GM12875 (cell line): ENCODE measurements around the gene ASMTL.
A peak's percentile ranks its signal among the peaks of the same experiment; 100 is the strongest.
"Not testable (repeated sequence)": the region's sequence is repeated elsewhere in the genome, so short reads cannot be mapped to it uniquely, and the experiment has no call there.

ENCODE experiments used
- H3K4me3 ChIP-seq: one replicate; pipeline ENCODE4 v1.5.1; 2011; ENCODE audit warnings: low read depth, low read length, control low read depth
- CTCF ChIP-seq: IDR thresholded peaks from 2 replicates; pipeline ENCODE4 v1.5.1; 2011; ENCODE audit warnings: low read depth, mild to moderate bottlenecking, control low read depth, inconsistent platforms, low read length, moderate library complexity, borderline replicate concordance; ENCODE audit not compliant: insufficient read depth

Gene ASMTL

DNA sequence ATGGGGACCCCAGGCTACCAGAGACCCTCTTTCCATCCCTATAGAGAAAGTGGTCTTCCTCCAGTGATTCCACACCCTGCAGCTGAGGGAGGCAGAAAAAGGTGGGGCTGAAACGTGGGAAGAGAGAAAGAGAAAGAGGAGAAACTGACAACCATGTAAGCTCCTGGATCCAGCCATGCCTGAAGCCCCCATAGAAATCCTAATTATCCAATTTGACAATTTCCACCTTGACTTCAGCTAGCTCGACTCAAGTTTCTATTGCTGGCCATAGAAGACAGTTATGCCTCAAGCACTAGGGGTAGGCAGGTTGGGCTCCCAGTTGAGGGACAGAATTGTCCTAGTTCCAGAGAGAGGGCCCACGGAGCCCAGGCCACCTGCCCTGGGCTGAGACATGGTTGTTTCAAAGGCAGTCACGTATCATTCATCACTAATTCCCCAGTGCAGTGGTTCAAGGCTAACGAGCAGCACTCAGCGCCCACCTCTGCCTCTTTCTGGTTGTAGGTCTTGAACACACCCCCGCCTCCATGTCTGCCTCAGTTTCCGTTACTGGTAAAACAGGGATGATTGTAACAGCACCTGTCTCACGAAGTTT is 39.8 kb upstream of the ASMTL start:
- no peak for TF ChIP-seq CTCF
- H3K4me3 ChIP-seq = peak overlapping the region; percentile 21

GRCh38 chrX:1491851-1492349 is 39.2 kb upstream of the ASMTL start:
- peak overlapping the region; percentile 21 for H3K4me3 ChIP-seq
- no peak for TF ChIP-seq CTCF

DNA sequence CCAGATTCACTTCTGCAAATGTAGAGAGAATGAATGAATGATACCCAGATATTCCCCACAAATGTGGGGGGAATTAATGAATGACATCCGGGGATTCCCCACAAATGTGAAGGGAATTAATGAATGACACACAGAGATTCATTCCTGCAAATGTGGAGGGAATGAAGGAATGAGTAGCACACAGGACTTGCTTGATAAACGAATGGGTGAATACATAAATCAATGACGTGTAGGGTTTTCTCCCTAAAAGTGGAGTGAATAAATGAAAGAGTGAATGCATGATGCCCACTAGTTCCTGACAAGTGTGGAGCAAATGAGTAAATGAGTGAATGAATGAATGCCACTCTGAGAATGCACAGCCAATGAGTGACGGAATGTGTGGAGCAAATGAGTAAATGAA is 38.5 kb upstream of the ASMTL start:
- H3K4me3 ChIP-seq = not testable (repeated sequence)

DNA sequence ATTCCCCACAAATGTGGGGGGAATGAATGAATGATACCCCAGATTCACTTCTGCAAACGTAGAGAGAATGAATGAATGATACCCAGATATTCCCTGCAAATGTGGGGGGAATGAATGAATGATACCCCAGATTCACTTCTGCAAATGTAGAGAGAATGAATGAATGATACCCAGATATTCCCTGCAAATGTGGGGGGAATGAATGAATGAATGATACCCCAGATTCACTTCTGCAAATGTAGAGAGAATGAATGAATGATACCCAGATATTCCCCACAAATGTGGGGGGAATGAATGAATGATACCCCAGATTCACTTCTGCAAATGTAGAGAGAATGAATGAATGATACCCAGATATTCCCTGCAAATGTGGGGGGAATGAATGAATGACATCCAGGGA is 38.0 kb upstream of the ASMTL start:
- H3K4me3 ChIP-seq = not testable (repeated sequence)

- H3K4me3 ChIP-seq = not testable (repeated sequence)
Observed at GRCh38 chrX:1489354-1489753, 36.6 kb upstream of the ASMTL start.

GRCh38 chrX:1488745-1489144 is 36.0 kb upstream of the ASMTL start:
- H3K4me3 ChIP-seq = no peak overlapping the region
- TF ChIP-seq CTCF = no peak

- TF ChIP-seq CTCF = no peak
- H3K4me3 ChIP-seq = no peak overlapping the region
Observed at GRCh38 chrX:1488141-1488540, 35.4 kb upstream of the ASMTL start.

GRCh38 chrX:1487401-1487800 is 34.7 kb upstream of the ASMTL start:
- H3K4me3 ChIP-seq = no peak overlapping the region
- TF ChIP-seq CTCF = no peak

GRCh38 chrX:1486749-1487361 is 34.1 kb upstream of the ASMTL start:
- no peak overlapping the region for H3K4me3 ChIP-seq

More at GRCh38 chrX:1486749-1487361, 34.1 kb upstream of the ASMTL start:
- no peak for TF ChIP-seq CTCF
